Colonic mucosa (tissue), 4 donors: ENCODE results near the gene NR3C2. TPM values are rescaled to one million over a fixed set of nuclear protein-coding genes. Genes with fewer than 3 reads are reported as not detected.
A peak's percentile ranks its signal among the peaks of the same experiment; 100 is the strongest.

ENCODE experiments used
- DNase-seq: peaks from one replicate; pipeline ENCODE4 v3.0.0-alpha.2; 2020
- H3K27ac ChIP-seq: fragments of 200-600 bp; one replicate; pipeline ENCODE4 v1.8.0; 2021
- H3K27me3 ChIP-seq: fragments of 200-600 bp; one replicate; pipeline ENCODE4 v1.8.0; 2021
- H3K36me3 ChIP-seq: fragments of 200-600 bp; one replicate; pipeline ENCODE4 v1.8.0; 2021
- H3K4me1 ChIP-seq: fragments of 200-600 bp; one replicate; pipeline ENCODE4 v1.8.0; 2021; ENCODE audit warnings: mild to moderate bottlenecking
- H3K4me3 ChIP-seq: fragments of 200-600 bp; one replicate; pipeline ENCODE4 v1.8.0; 2021
- H3K9ac ChIP-seq, 2 donors: one replicate each; pipeline ENCODE4 v1.7.0; 2013; ENCODE audit warnings: control low read depth in 2 of 2, low read depth in 2 of 2, low read length in 2 of 2
- H3K9me3 ChIP-seq: fragments of 200-600 bp; one replicate; pipeline ENCODE4 v1.8.0; 2021
- CTCF ChIP-seq: fragments of 200-600 bp; IDR thresholded peaks from one replicate; pipeline ENCODE4 v1.8.0; 2022; ENCODE audit warnings: antibody characterized with exemption, mild to moderate bottlenecking
- intact Hi-C: fragments of 100-400 bp; cut with DNase I; formaldehyde crosslinking; loops from one replicate; pipeline ENCODE4 v1.14.1; 2022
- total RNA-seq, 2 donors: library from RNA; stranded (reverse); fragmentation: NEBNext Ultra II Directional in 1 of 2; extraction: Animal tissue kit (Norgen Biotek cat#: 25700) in 1 of 2; gene quantifications; one replicate each; pipeline ENCODE4 v1.2.1, GENCODE V29; 2021
- donor health status: healthy.
- donor health status: DM: no; HTN: no; CAD: no.
- donor health status: DM: no; HTN: no; CAD: no.

NR3C2 gene
- total RNA-seq, 2 donors from 2014 or later = 74.8 to 96.0 TPM

GRCh38 chr4:148062301-148062950, 379.8 kb downstream of the NR3C2 start:
- Histone ChIP-seq H3K9me3 (no peaks in the 10 kb centered on the region), H3K9ac (no peak overlapping the region)
- intact Hi-C loops = no loop called here

GRCh38 chr4:148061795-148062194, 380.4 kb downstream of the NR3C2 start:
- no peaks in the 10 kb centered on the region for H3K27me3 ChIP-seq
- no peak overlapping the region for H3K9ac ChIP-seq
- peak; percentile 53 for DNase-seq
- intact Hi-C loops = no loop called here
- H3K4me1 ChIP-seq = peaks cover 6% of the 10 kb centered on the region
- no peak for TF ChIP-seq CTCF
- H3K9me3 ChIP-seq = no peaks in the 10 kb centered on the region
- H3K27ac ChIP-seq = no peak overlapping the region
- no peaks in the 10 kb centered on the region for H3K36me3 ChIP-seq
- H3K4me3 ChIP-seq = no peak overlapping the region

More at GRCh38 chr4:148062301-148062950, 379.8 kb downstream of the NR3C2 start:
- Histone ChIP-seq H3K27me3 (no peaks in the 10 kb centered on the region), H3K4me3 (no peak overlapping the region), H3K4me1 (peaks cover 4% of the 10 kb centered on the region), H3K27ac (no peak overlapping the region), H3K36me3 (no peaks in the 10 kb centered on the region)
- no peak for TF ChIP-seq CTCF
- no peak for DNase-seq

GRCh38 chr4:148061141-148061481, 381.1 kb downstream of the NR3C2 start:
- Histone ChIP-seq H3K9me3 (no peaks in the 10 kb centered on the region), H3K36me3 (no peaks in the 10 kb centered on the region), H3K4me3 (no peak overlapping the region), H3K9ac (no peak overlapping the region), H3K4me1 (peaks cover 8% of the 10 kb centered on the region), H3K27ac (no peak overlapping the region), H3K27me3 (no peaks in the 10 kb centered on the region)
- no peak for TF ChIP-seq CTCF
- intact Hi-C loops = no loop called here
- no peak for DNase-seq

GRCh38 chr4:148060264-148061140, 381.7 kb downstream of the NR3C2 start:
- Histone ChIP-seq H3K36me3 (no peaks in the 10 kb centered on the region), H3K9ac (peak overlapping the region in 1 of 2 donors; percentile 24), H3K27ac (no peak overlapping the region), H3K9me3 (no peaks in the 10 kb centered on the region), H3K4me1 (peaks cover 8% of the 10 kb centered on the region), H3K27me3 (no peaks in the 10 kb centered on the region), H3K4me3 (no peak overlapping the region)
- intact Hi-C loops = no loop called here
- no peak for TF ChIP-seq CTCF
- peak; percentile 31 for DNase-seq

- intact Hi-C loops = loop anchor here (10.0 kb wide), 1 partner anchor 115 kb away; no protein-coding TSS in a partner anchor
Observed at GRCh38 chr4:148059617-148060180, 382.5 kb downstream of the NR3C2 start.

More at GRCh38 chr4:148059617-148060180, 382.5 kb downstream of the NR3C2 start:
- no peaks in the 10 kb centered on the region for H3K27me3 ChIP-seq
- H3K9ac ChIP-seq = no peak overlapping the region
- no peak overlapping the region for H3K27ac ChIP-seq
- no peak for TF ChIP-seq CTCF
- no peaks in the 10 kb centered on the region for H3K9me3 ChIP-seq
- no peaks in the 10 kb centered on the region for H3K36me3 ChIP-seq
- H3K4me1 ChIP-seq = peaks cover 8% of the 10 kb centered on the region
- H3K4me3 ChIP-seq = no peak overlapping the region
- DNase-seq = no peak
